GM12878 (cell line): ENCODE measurements around the gene PREX1.

ENCODE experiments used
- CEBPB ChIP-seq, 2 experiments: fragments of 150-350 bp in 1 of 2; IDR thresholded peaks; 2 replicates each; pipeline ENCODE4 v1.6.1; 2012 to 2014; ENCODE audit warnings: low read depth in 2 of 2, low read length in 2 of 2, borderline replicate concordance in 1 of 2, inconsistent platforms in 1 of 2
- CTCF ChIP-seq, 3 experiments: IDR thresholded peaks in 2 of 3; conservative IDR thresholded peaks in 1 of 3; 2 replicates each; pipeline ENCODE4 v1.5.1; 2011; ENCODE audit warnings: low read depth in 3 of 3, low read length in 3 of 3, mild to moderate bottlenecking in 3 of 3, control low read depth in 2 of 3, moderate library complexity in 2 of 3, inconsistent platforms in 1 of 3, mixed read lengths in 1 of 3; ENCODE audit not compliant: control insufficient read depth in 2 of 3, insufficient read depth in 1 of 3; ENCODE audit errors: extremely low read depth in 1 of 3
- EGR1 ChIP-seq, 2 experiments: IDR thresholded peaks; 1 replicate in 1 of 2; 2 replicates in 1 of 2; pipeline ENCODE4 v1.6.1; 2011 to 2012; ENCODE audit warnings: low read depth in 2 of 2, low read length in 2 of 2, borderline replicate concordance in 1 of 2, mild to moderate bottlenecking in 1 of 2, moderate library complexity in 1 of 2
- MYB ChIP-seq: fragments of 150-350 bp; IDR thresholded peaks from 2 replicates; pipeline ENCODE4 v1.6.1; 2014; ENCODE audit warnings: mild to moderate bottlenecking, low read depth, low read length, borderline replicate concordance
- REST ChIP-seq: IDR thresholded peaks from 2 replicates; pipeline ENCODE4 v1.6.1; 2012; ENCODE audit warnings: mild to moderate bottlenecking, low read depth, low read length
- RUNX3 ChIP-seq: IDR thresholded peaks from 2 replicates; pipeline ENCODE4 v1.6.1; 2012; ENCODE audit warnings: low read length, inconsistent platforms

DNA sequence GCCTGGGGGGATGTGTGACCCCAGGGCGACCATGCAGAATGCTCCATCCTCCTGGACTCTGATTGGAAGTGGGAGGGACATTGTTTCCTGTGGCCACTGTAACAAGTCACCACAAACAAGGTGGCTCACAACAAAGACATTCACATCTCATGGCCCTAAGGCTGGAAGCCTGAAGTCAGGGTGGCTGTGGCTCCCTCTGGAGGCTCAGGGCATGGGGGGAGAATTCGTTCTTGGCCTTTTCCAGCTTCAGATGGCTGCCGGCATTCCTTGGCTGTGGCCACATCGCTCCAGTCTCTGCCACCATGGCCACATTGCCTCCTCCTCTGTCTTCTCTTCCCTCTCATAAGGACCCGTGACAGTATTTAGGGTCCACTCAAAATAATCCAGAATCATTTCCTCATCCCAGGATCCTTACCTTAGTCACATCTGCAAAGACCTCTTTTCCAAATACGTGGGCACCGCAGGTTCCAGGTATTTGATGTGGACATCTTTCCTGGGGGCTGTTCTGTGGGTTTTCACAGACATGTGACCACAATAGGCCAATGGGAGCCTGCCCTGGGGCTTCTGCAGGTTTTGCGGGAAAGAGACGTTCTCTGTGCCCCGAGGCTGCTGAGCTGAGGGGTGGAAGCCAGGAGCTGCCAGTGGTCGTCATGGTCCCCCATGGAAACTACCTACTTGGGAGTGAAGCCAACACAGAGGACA is 249.3 kb downstream of the PREX1 start:
- TF ChIP-seq CEBPB (IDR thresholded peaks at IDR 0.05; ENCODE audit: borderline replicate concordance in 1 of 2, low read depth in 2 of 2, low read length in 2 of 2) (no peak), EGR1 (IDR thresholded peaks at IDR 0.05; ENCODE audit: borderline replicate concordance in 1 of 2, low read depth in 2 of 2, low read length in 2 of 2) (no peak), REST (no peak), MYB (no peak), CTCF (IDR thresholded peaks at IDR 0.05 in 2 of 3, conservative IDR thresholded peaks at IDR 0.05 in 1 of 3; ENCODE audit: control insufficient read depth in 2 of 3, extremely low read depth in 1 of 3, insufficient read depth in 1 of 3, low read depth in 3 of 3, low read length in 3 of 3) (peak; percentile 20 to 32 (median 30); a peak in 4 of 6 replicates), RUNX3 (no peak)
